HepG2 (cell line): Measurements from ENCODE around the gene ENPP7. TPM values are rescaled to one million over a fixed set of nuclear protein-coding genes. Genes with fewer than 3 reads are reported as not detected.

ENCODE experiments used
- ASH2L ChIP-seq: fragments of 300-600, 200-600 bp; sonication (generic); IDR thresholded peaks from 2 replicates; pipeline ENCODE4 v1.7.0; 2017; ENCODE audit warnings: low read depth, mild to moderate bottlenecking, moderate library complexity, mixed read lengths, low read length; ENCODE audit not compliant: insufficient read length
- ETS1 ChIP-seq: sonication (generic); formaldehyde crosslinking; IDR thresholded peaks from 2 replicates; pipeline ENCODE4 v1.4.0; 2020; ENCODE audit warnings: missing genetic modification reagents
- GPN1 ChIP-seq: sonication (generic); formaldehyde crosslinking; IDR thresholded peaks from 2 replicates; pipeline ENCODE4 v1.5.1; 2020; ENCODE audit warnings: missing genetic modification reagents, borderline replicate concordance
- ISL2 ChIP-seq: sonication (generic); formaldehyde crosslinking; IDR thresholded peaks from 2 replicates; pipeline ENCODE4 v1.5.0; 2020; ENCODE audit warnings: missing genetic modification reagents
- NFIC ChIP-seq: IDR thresholded peaks from 2 replicates; pipeline ENCODE4 v1.6.1; 2012; ENCODE audit warnings: mild to moderate bottlenecking, low read length, inconsistent platforms
- RAD21 ChIP-seq: fragments of 450-650 bp; formaldehyde crosslinking; IDR thresholded peaks from 2 replicates; pipeline ENCODE4 v1.5.0; 2020; ENCODE audit warnings: mild to moderate bottlenecking
- ZBTB40 ChIP-seq, 2 experiments: fragments of 450-650 bp in 1 of 2; sonication (generic) in 1 of 2; formaldehyde crosslinking in 1 of 2; IDR thresholded peaks; 2 replicates each; pipeline versions ENCODE4 v1.6.1 to v1.8.0; 2016 to 2022; ENCODE audit warnings: antibody characterized with exemption in 1 of 2, mild to moderate bottlenecking in 1 of 2, missing genetic modification reagents in 1 of 2
- ZFP62 ChIP-seq: sonication (generic); formaldehyde crosslinking; IDR thresholded peaks from 2 replicates; pipeline ENCODE4 v1.4.0; 2020; ENCODE audit warnings: missing genetic modification reagents
- ZNF121 ChIP-seq: sonication (generic); formaldehyde crosslinking; IDR thresholded peaks from 2 replicates; pipeline ENCODE4 v1.5.0; 2020; ENCODE audit warnings: mild to moderate bottlenecking, missing genetic modification reagents
- ZNF18 ChIP-seq: sonication (generic); formaldehyde crosslinking; IDR thresholded peaks from 2 replicates; pipeline ENCODE4 v1.8.0; 2022; ENCODE audit warnings: mild to moderate bottlenecking, missing genetic modification reagents; ENCODE audit not compliant: insufficient replicate concordance
- ZNF431 ChIP-seq: sonication (generic); formaldehyde crosslinking; IDR thresholded peaks from 2 replicates; pipeline ENCODE4 v1.9.0; 2022; ENCODE audit warnings: missing genetic modification reagents, low read depth, mild to moderate bottlenecking, borderline replicate concordance
- ZNF468 ChIP-seq: sonication (generic); formaldehyde crosslinking; IDR thresholded peaks from 2 replicates; pipeline ENCODE4 v1.8.0; 2022; ENCODE audit warnings: mild to moderate bottlenecking, moderate library complexity, missing genetic modification reagents
- ZNF501 ChIP-seq: sonication (generic); formaldehyde crosslinking; IDR thresholded peaks from 2 replicates; pipeline ENCODE4 v1.5.1; 2020; ENCODE audit warnings: mild to moderate bottlenecking, moderate library complexity, missing genetic modification reagents
- ZNF614 ChIP-seq: IDR thresholded peaks from 2 replicates; pipeline ENCODE4 v1.6.1; 2018; ENCODE audit warnings: missing biosample characterization, missing genetic modification reagents, inconsistent platforms, borderline replicate concordance
- ZNF766 ChIP-seq: sonication (generic); formaldehyde crosslinking; IDR thresholded peaks from 2 replicates; pipeline ENCODE4 v1.5.0; 2020; ENCODE audit warnings: missing genetic modification reagents, borderline replicate concordance
- polyA plus RNA-seq, 8 experiments: library from polyadenylated mRNA; depleted of rRNA in 3 of 8; stranded (reverse) in 7 of 8; unstranded in 1 of 8; fragments of >200 nt; fragmentation: Illumina TruSeq in 4 of 8; extraction: Trizol in 4 of 8; gene quantifications; 2 replicates each; pipeline versions ENCODE4 v1.2.1 to v1.2.3, GENCODE V29; 2011 to 2016; ENCODE audit warnings: low read depth in 4 of 8, missing spikeins in 1 of 8, mixed read lengths in 1 of 8; ENCODE audit not compliant: insufficient read depth in 1 of 8
- total RNA-seq, 5 experiments: library from RNA; depleted of rRNA; stranded (reverse); fragments of >200 nt; fragmentation: Illumina TruSeq; extraction: Trizol; gene quantifications; 2 replicates each; pipeline ENCODE4 v1.2.3, GENCODE V29; 2016; ENCODE audit warnings: low read depth in 1 of 5

The ENPP7 gene
- total and polyA plus RNA-seq, 2 of the 13 experiments (the other 11 are each of a cell fraction or from before 2014, with no cell fraction given) = 1.1 to 2.2 TPM

GRCh38 chr17:79777120-79777893, 46.6 kb downstream of the ENPP7 start (continued):
- TF ChIP-seq ZNF18 = peak; percentile 19
- 0 out of 2 replicates have a peak, but pooled peaks have one; percentile 34 for TF ChIP-seq ZNF614 (CRISPR knock-in tag)
- TF ChIP-seq ZNF501 = peak; percentile 82
- no peak for TF ChIP-seq ZNF121 (CRISPR knock-in tag)
- TF ChIP-seq ZNF431 (CRISPR knock-in tag) = no peak
- TF ChIP-seq GPN1 (CRISPR knock-in tag) = no peak
- TF ChIP-seq ZNF766 (CRISPR knock-in tag) = no peak
- no peak for TF ChIP-seq ZNF468 (CRISPR knock-in tag)
- no peak for TF ChIP-seq ETS1
- no peak for TF ChIP-seq ZFP62 (CRISPR knock-in tag)
- TF ChIP-seq ZBTB40 (IDR thresholded peaks at IDR 0.05) = no peak
- TF ChIP-seq ZBTB40 (CRISPR knock-in tag; IDR thresholded peaks at IDR 0.05) = no peak
- TF ChIP-seq ASH2L = peak; percentile 67
- TF ChIP-seq NFIC = no peak; the same call in none of the 2 replicates
- 0 out of 2 replicates have a peak, but pooled peaks have one; percentile 28 for TF ChIP-seq ISL2 (CRISPR knock-in tag)
- no peak; the same call in 1 of the 2 replicates for TF ChIP-seq RAD21
